WI38 (cell line): ENCODE results near the gene SH3TC1.

Source experiments
- H3K4me3 ChIP-seq: 2 replicates; pipeline ENCODE4 v1.5.1; 2011; ENCODE audit warnings: low read depth, mild to moderate bottlenecking, control low read depth, low read length
- CTCF ChIP-seq: IDR thresholded peaks from 2 replicates; pipeline ENCODE4 v1.5.1; 2012; ENCODE audit warnings: low read depth, mild to moderate bottlenecking, control low read depth, low read length

The SH3TC1 gene

DNA sequence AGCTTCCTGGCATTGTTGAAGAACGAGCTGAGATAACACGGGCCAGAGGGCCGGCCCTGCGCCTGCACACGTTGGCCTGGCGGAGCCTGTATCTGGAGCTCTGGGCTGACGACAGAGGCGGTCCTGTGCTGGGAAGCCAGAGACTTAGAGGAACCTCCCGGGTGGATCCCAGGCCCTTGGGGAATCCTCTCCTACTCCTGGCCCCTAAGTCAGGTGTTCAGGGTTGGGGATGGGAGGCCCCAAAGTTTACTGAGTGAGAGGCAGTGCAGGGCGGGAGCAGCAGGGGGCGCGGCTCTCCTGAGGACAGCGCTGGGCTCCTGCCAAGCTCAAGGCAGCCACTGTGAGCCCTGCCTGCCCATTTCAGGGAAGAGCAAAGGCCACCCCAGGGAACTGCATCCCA lies 68.0 kb downstream of the SH3TC1 start:
- TF ChIP-seq CTCF, result peak; percentile 73
- no peak overlapping the region for H3K4me3 ChIP-seq

DNA sequence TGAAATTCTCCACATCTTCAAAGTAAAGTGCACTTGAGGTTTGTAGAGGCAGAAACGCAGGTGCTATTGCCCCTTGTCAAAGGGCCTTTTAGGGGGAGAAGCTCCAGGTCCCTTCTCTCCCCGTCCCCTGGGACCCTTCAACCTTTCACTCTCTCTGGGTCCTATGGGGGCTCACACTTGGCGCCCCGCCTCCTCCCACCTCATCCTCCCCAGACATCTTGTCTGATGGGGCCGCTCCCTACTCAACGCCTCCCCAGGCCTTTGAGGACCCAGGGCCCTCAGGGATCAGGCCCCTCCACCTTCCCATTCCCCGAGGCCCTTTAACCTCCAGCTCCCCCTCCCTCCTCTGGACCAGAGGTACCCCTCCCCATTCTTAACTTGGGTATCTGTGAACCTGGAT lies 69.1 kb downstream of the SH3TC1 start:
- no peak for TF ChIP-seq CTCF

DNA sequence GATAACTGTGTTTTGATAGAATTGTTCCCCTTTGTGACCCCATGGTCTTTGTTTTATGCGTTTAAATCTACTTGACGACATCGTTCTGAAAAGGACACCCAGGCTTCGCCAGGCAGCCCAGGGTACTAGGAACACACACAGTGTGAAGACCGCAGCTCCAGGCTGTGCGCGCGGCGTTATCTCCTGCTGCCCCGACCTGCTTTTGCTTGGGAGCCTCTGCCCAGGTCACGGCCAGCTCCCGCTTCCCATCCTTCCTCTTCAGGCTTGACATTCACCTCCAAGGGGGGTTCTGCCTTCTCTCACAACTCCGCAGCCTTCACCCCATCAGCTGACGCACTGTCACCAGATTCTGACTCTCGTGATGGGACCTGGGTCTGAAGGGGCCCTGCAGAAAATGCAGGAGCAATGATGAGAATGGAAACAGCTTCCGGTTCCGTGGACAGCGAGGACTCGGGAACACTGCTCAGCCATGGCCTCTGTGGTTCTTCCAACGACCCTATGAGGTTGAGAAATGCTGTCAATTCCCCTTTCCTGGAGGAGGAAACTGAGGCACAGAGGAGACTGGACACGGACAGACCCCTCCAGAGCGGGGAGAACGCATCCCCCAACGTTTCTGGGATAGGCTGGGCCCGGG lies 69.9 kb downstream of the SH3TC1 start:
- TF ChIP-seq CTCF, result no peak
- no peak overlapping the region for H3K4me3 ChIP-seq

More for the DNA sequence above, 69.1 kb downstream of the SH3TC1 start:
- no peak overlapping the region for H3K4me3 ChIP-seq

DNA sequence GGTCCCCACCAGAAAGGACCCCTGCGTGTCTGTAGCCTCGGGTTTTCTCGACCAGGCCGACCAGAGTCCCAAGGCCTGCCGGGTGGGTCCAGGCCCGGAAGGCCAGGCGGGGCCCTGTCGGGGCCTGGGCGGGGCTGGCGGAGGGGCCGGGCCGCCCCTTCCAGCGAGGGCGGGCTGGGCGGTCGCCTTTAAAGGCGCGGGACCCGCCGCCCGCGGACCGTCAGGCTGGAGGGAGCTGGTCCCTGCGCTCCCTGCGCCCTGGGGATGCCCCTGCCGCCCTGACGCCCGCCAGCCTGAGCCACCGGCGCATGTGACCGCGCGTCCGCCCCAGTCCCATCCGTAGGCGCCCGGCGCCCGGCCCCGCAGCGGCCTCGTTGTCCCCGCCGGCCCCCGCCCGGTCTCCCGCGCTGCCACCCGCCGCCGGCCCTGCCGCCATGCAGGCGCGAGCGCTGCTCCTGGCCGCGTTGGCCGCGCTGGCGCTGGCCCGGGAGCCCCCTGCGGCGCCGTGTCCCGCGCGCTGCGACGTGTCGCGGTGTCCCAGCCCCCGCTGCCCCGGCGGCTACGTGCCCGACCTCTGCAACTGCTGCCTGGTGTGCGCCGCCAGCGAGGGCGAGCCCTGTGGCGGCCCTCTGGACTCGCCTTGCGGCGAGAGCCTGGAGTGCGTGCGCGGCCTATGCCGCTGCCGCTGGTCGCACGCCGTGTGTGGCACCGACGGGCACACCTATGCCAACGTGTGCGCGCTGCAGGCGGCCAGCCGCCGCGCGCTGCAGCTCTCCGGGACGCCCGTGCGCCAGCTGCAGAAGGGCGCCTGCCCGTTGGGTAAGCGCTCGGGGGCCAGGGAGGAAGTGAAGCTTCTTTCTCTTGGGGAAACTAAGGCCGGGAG lies 70.7 kb downstream of the SH3TC1 start, which contains the start of gene HTRA3:
TSS of gene HTRA3 (plus strand) at position 220 of the 883 bp plus-strand sequence. CDS start at position 435, 215 bp downstream.
- no peak for TF ChIP-seq CTCF
- peak within 1 kb of the TSS; percentile 44 for H3K4me3 ChIP-seq

GRCh38 chr4:8270418-8270771 lies 71.3 kb downstream of the SH3TC1 start:
- TF ChIP-seq CTCF, result no peak
- H3K4me3 ChIP-seq, result peak overlapping the region; percentile 44

DNA sequence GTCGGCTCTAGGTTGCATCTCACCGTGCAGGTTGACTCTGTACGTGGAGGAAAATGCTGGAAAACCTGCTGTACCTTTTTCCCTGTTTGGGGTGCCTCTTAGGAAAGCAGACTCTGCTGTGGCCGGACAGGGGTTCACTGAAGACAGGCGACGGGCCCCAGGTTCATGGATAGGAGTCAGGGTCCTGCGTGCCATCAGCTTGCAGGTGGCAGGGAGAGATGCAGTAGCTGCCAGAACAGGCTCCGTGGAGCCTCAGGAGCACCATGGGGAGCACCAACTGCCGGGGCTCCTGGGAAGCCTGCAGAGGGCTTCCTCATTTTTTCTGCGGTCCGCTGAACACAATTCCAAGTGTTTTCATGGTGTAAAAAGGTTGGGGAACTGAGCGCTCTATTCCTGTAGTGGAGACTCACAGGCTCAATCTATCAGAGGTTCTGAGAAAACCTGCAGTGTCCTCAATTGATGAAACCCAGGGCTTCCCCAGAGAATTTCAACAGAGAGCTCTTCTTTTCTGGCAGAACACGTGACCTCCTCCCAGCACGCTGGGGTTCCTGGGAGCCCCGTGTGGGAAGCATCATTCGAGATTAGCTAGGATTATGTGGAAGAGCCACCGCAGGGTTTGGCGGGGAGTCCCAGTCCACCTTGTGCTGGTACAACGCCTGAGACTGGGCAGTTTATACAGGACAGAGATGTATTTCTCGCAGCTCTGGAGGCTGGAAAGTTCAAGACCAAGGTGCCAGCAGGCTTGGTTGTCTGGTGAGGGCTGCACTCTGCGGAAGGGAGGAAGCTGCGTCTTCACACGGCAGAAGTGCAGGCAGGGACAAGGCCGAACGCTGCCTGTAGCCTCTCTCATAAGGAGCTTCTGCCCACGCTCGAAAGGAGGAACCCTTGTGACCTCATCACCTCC lies 72.1 kb downstream of the SH3TC1 start:
- no peak for TF ChIP-seq CTCF
- H3K4me3 ChIP-seq, result no peak overlapping the region
